Ishikawa (cell line): ENCODE measurements around the gene SPX.

Source experiments
- CEBPB ChIP-seq: IDR thresholded peaks from 2 replicates; pipeline ENCODE4 v1.6.1; 2012
- CREB1 ChIP-seq: IDR thresholded peaks from 2 replicates; pipeline ENCODE4 v1.6.1; 2012; ENCODE audit warnings: low read depth
- EGR1 ChIP-seq: IDR thresholded peaks from 2 replicates; pipeline ENCODE4 v1.6.1; 2012
- EP300 ChIP-seq: IDR thresholded peaks from 2 replicates; pipeline ENCODE4 v1.6.1; 2012; ENCODE audit warnings: borderline replicate concordance
- FOXM1 ChIP-seq: IDR thresholded peaks from 2 replicates; pipeline ENCODE4 v1.6.1; 2012; ENCODE audit warnings: low read depth, borderline replicate concordance
- NFIC ChIP-seq: IDR thresholded peaks from 2 replicates; pipeline ENCODE4 v1.6.1; 2012
- RAD21 ChIP-seq: IDR thresholded peaks from 2 replicates; pipeline ENCODE4 v1.6.1; 2012; ENCODE audit warnings: low read depth
- TAF1 ChIP-seq: IDR thresholded peaks from 2 replicates; pipeline ENCODE4 v1.6.1; 2012; ENCODE audit warnings: low read depth, mild to moderate bottlenecking
- TCF12 ChIP-seq: IDR thresholded peaks from 2 replicates; pipeline ENCODE4 v1.6.1; 2012; ENCODE audit warnings: low read depth
- TEAD4 ChIP-seq: IDR thresholded peaks from 2 replicates; pipeline ENCODE4 v1.6.1; 2012
- YY1 ChIP-seq: IDR thresholded peaks from 2 replicates; pipeline ENCODE4 v1.6.1; 2012; ENCODE audit warnings: low read depth
- ZBTB7A ChIP-seq: IDR thresholded peaks from 2 replicates; pipeline ENCODE4 v1.6.1; 2012; ENCODE audit warnings: low read depth
- TF ChIP-seq, protein P1 (sequence below): IDR thresholded peaks from 2 replicates; pipeline ENCODE4 v1.6.1; 2012
- TF ChIP-seq, protein P2 (sequence below): IDR thresholded peaks from 2 replicates; pipeline ENCODE4 v1.6.1; 2012
- TF ChIP-seq, protein P3 (sequence below): IDR thresholded peaks from 2 replicates; pipeline ENCODE4 v1.6.1; 2012; ENCODE audit warnings: low read depth, mild to moderate bottlenecking

The SPX gene

DNA sequence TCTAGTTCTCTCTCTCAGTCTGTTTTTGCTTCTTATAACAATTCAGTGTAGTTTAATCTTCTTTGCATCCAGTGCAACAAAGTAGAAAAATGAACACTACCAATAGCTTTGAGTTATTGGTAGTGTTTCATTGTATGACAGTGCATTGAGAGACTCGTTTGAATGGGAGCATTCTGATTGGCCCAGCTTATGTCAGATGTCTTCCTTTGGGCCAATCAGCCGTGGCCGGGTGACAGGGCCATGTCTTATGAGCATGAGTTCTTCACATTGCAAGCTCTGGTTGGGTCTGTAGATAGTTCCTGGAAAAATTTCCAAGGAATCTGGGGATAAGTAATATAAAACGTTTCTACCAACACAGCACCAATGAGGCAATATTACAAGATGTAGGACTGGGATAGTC lies 42.0 kb downstream of the SPX start:
- TF ChIP-seq EP300 (no peak), TAF1 (no peak), ZBTB7A (no peak), TCF12 (no peak), EGR1 (no peak), NFIC (no peak), RAD21 (no peak)
- TF ChIP-seq, protein P1, sequence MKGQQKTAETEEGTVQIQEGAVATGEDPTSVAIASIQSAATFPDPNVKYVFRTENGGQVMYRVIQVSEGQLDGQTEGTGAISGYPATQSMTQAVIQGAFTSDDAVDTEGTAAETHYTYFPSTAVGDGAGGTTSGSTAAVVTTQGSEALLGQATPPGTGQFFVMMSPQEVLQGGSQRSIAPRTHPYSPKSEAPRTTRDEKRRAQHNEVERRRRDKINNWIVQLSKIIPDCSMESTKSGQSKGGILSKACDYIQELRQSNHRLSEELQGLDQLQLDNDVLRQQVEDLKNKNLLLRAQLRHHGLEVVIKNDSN: no peak
- TF ChIP-seq, protein P2, sequence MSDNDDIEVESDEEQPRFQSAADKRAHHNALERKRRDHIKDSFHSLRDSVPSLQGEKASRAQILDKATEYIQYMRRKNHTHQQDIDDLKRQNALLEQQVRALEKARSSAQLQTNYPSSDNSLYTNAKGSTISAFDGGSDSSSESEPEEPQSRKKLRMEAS: no peak
- TF ChIP-seq, protein P3, sequence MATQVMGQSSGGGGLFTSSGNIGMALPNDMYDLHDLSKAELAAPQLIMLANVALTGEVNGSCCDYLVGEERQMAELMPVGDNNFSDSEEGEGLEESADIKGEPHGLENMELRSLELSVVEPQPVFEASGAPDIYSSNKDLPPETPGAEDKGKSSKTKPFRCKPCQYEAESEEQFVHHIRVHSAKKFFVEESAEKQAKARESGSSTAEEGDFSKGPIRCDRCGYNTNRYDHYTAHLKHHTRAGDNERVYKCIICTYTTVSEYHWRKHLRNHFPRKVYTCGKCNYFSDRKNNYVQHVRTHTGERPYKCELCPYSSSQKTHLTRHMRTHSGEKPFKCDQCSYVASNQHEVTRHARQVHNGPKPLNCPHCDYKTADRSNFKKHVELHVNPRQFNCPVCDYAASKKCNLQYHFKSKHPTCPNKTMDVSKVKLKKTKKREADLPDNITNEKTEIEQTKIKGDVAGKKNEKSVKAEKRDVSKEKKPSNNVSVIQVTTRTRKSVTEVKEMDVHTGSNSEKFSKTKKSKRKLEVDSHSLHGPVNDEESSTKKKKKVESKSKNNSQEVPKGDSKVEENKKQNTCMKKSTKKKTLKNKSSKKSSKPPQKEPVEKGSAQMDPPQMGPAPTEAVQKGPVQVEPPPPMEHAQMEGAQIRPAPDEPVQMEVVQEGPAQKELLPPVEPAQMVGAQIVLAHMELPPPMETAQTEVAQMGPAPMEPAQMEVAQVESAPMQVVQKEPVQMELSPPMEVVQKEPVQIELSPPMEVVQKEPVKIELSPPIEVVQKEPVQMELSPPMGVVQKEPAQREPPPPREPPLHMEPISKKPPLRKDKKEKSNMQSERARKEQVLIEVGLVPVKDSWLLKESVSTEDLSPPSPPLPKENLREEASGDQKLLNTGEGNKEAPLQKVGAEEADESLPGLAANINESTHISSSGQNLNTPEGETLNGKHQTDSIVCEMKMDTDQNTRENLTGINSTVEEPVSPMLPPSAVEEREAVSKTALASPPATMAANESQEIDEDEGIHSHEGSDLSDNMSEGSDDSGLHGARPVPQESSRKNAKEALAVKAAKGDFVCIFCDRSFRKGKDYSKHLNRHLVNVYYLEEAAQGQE: no peak

DNA sequence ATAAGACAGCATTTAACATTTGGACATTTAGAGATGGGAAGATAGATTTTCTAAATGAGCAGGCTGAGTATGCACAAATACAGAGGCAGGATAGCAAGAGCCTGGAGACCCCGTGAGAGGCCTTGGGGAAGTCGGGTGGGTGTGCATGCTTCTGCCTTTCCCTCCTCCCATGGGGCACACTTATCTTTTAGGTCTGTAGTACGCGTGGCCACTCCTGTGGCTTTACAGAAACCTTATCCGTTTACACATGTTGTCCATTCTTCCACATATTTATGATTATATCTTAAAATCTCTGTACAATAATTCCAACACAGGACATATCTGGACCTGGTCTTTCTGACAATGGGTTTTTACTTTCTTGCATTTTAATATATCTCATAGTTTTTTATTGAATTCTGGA lies 45.0 kb downstream of the SPX start:
- TF ChIP-seq TAF1 (no peak), CREB1 (no peak), TEAD4 (no peak), NFIC (no peak), YY1 (no peak), ZBTB7A (no peak), EP300 (no peak), RAD21 (no peak), FOXM1 (no peak), TCF12 (no peak), EGR1 (no peak), CEBPB (no peak)
- TF ChIP-seq, protein P2: no peak
- TF ChIP-seq, protein P1: no peak
- TF ChIP-seq, protein P3: no peak

DNA sequence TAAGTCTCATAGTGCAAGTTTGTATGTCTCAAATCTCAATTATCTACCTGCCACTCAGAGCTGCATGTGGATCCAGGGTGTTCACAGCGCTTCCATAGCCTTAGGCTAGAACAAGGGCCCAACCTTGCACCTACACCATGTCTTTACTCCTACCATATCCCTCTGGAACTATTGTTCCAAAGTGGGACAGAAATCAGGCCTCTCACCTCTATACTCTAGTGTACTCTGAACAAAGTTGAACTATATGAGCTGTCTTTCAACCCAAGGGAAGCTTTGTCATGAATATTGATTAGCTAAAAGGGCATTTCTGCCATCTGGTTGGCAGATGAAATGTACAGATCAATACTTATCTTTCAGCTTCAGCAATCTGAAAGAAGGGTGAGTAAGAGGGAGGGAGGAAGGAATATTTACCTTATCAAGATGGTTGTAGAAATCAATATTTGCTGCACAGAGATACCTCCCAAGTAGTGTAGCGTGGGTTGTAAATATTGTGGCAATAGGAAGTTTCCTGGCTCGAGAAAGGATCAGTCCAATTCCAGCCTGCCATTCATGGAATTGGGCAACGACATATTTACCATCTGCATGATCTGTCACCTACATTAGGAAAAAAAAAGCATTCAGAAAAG lies 47.8 kb downstream of the SPX start:
- no peak for TF ChIP-seq TCF12
- no peak for TF ChIP-seq YY1
- TF ChIP-seq, protein P2: no peak
- no peak for TF ChIP-seq RAD21
- no peak for TF ChIP-seq TEAD4
- no peak for TF ChIP-seq CEBPB

DNA sequence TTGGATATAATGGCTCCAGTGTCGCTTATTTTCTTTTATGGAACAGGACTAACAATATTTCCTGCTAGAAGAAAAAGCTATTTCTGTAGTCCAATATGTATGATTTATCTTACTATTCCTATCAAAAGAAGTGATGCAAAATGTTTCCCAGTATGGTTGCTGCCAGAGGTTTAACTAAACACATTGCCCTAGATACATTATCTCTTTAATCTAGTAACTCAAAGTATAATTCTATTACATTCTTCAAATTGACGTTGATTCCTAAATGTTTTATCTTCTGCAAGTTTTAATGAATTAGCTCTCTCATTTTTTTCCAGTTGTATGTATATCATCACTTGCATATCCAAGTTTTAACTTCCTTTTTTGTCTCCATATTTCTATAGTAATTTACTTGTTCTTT lies 50.3 kb downstream of the SPX start:
- TF ChIP-seq RAD21 (no peak), YY1 (no peak), EGR1 (no peak), EP300 (no peak), TEAD4 (no peak), CREB1 (no peak), FOXM1 (no peak), TCF12 (no peak), NFIC (no peak), TAF1 (no peak), ZBTB7A (no peak), CEBPB (no peak)
- TF ChIP-seq, protein P1: no peak
- TF ChIP-seq, protein P2: no peak
- TF ChIP-seq, protein P3: no peak
